GM12872 (cell line): Measurements from ENCODE around the gene TMEM45A.

Source experiments
- CTCF ChIP-seq: IDR thresholded peaks from 3 replicates; pipeline ENCODE4 v1.5.1; 2011; ENCODE audit warnings: low read depth, mild to moderate bottlenecking, low read length, moderate library complexity; ENCODE audit not compliant: insufficient read depth

Gene TMEM45A

DNA sequence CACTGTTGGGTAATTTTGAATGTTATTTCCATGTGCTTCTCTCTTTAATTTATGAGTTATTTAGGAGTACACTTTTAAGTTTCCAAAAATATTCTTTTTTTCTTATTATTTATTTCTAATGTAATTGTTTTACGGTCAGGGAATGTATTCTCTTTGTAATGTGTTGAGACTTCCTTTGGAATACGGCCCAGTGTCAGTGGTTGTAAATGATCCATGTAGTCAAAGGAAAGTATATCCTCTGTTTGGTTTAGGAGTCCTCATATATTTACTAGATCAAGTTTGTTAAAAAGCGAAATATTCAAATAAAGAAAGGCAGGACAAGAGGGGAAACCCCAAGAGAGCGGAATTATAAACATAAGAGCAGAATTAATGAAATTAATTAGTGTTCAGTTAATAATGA, 68.0 kb downstream of the TMEM45A start:
- TF ChIP-seq CTCF = no peak

GRCh38 chr3:100561459-100562158, 69.2 kb downstream of the TMEM45A start:
- no peak for TF ChIP-seq CTCF

DNA sequence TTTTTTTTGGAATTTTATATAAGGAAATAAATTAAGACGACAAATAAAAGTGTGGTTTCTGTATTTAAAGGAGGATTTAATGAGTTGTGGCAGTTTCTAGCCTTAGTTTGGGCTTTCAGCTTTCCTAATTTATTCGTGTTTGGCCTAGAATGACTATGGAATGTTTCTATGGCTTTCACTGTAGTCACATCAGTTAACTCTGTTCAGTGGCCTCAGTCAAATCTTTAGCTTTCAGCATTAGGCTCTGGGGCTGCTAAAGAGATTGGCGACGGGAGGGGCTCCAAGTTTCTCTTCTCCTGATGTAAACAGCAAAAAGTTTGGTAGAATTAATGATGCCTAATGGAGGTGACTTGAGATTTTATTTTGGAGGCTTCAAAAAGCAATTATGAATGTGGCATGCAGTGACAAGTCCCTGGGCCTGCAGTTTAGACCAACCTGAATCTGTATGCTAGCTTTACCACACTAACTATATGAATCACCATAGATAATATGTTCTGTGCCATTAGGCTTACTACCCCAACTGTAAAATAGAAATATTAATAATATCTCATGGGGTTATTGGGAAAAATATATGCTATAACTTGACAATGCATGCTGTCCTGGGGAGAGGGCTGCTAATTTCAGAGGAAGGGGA, 69.9 kb downstream of the TMEM45A start:
- TF ChIP-seq CTCF = no peak

DNA sequence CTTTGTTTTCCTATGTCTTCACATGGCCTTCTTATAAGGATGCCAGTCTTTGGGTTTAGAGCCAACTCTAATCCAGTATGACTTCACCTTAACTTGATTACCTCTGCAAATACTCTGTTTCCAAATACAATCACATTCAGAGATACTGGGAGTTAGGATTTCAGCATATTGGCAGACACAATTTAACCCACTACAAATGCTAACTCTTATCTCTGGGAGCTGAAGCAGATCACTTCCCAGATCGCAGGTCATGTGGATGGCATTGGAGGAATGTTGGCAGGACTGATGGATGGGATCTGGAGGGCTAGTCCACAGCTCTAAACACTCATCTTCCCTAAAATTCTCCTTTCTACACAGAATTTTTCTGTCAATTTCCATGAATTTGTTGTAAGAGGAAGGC, 70.8 kb downstream of the TMEM45A start:
- TF ChIP-seq CTCF = no peak

DNA sequence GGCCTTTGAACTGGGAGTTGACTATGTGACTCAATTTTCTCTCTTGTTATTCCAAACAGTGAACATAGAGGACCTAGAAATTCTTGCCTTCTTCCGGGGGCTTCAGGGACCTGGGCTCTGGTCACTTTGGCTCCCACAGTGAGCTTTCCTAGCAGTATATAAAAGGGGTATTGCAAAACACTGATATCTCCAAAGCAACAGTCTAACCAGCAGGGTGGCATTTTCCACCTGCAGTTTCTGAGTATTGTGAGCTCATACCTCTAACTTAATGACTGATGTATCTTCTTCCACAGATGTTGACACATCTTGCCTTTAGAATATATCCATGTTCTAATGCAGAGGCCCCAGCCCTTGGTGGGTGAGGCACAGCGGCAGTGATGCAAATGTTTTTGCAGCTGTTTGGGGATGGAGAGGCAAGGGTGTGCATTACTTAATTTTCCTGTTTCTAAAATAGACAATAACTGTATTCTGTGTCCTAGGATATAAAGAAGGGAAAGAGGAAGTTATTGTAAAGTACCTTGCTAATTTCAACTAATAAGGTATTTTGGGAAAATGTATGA, 71.3 kb downstream of the TMEM45A start:
- TF ChIP-seq CTCF = no peak

GRCh38 chr3:100570811-100571210, 78.4 kb downstream of the TMEM45A start:
- TF ChIP-seq CTCF = no peak

GRCh38 chr3:100574536-100574935, 82.1 kb downstream of the TMEM45A start:
- TF ChIP-seq CTCF = no peak
